Stimulated activated CD4-positive, alpha-beta T cell treated with anti-CD3 and anti-CD28 coated beads, TNF-alpha, amount 100 ng/mL, for 4 hours (primary cell): ENCODE data around the gene TUT1.

Experiments
- DNase-seq, 3 experiments: peaks; one replicate each; pipeline ENCODE4 v3.0.0-alpha.2; 2020; ENCODE audit warnings: low read depth in 3 of 3

TUT1 gene

GRCh38 chr11:62542111-62542745 lies 49.1 kb downstream of the TUT1 start:
- DNase-seq = no peak

DNA sequence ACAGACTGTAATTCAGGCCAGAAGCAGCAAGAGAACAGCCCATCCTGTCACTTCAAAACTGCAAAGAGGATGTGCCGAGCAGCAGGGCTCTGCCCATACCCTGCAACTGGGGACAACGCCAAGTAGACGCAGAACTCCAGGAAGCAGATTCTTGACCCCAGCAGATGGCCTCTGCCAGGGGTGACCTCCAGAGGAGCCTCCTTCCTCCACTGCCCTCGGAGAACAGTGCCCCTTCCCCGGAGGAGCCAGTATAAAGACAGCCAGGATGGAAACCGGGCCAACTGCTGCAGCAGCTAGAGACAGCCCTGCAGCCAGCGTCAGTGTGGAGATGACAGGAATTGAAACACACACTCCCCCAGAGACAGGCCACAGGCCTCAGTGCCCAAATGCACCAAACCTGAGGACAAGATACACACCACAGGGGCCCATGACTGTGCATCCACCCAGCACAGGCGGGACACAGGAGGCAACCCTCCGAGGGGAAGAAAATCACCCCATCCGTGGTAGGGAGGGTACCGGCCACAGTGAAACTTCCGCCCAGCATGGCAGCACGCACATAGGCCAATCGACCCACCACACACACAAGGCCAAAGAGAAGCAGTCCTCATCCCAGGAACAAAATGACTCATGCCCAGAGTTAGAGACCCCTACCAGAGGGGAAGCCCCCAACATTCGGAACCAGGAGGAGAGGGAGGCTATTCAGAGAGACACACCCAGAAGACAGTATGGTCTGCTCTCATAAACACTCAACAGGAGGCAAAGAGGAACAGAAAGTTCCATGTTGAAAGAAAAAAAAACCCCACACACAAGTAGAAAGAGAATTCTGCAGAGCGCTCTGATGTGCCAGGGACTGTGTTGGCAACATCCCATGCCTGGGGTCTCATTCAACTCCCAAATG lies 50.3 kb downstream of the TUT1 start:
- DNase-seq = no peak

- no peak for DNase-seq
These were observed 51.9 kb downstream of the TUT1 start for GRCh38 chr11:62539238-62539925.

- no peak for DNase-seq
These were observed 52.7 kb downstream of the TUT1 start for GRCh38 chr11:62538470-62539237.

DNA sequence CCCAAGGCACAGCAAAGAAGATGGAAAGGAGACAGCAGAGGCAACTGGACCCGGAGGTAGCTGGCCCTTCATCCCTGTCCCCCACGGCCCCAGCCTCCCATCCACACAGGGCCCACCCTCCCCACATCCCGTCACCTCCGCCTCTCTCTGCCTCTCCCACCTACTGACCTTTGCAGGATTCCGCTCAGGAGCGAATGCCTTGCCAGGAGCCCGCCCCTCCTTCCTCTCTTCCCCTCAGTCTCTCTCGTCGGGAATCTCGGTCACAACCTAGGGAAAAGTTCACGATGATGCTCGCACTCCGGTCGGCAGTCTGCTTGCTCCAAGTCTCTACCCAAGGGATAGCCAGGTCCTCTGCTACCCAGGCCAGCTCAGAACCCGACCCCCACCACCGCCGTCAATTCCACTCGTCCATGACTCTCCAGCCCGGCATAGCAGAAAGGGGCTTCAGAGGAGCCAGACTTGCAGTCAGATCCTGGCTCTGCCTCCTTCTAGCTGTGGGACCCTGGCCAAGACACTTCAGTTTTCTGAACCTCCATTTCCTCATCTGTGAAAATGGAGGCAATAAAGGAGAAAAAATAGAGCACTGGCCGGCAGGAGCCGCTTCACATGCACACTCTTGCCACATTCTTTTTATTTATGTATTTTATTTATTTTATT lies 54.9 kb downstream of the TUT1 start:
- no peak for DNase-seq

DNA sequence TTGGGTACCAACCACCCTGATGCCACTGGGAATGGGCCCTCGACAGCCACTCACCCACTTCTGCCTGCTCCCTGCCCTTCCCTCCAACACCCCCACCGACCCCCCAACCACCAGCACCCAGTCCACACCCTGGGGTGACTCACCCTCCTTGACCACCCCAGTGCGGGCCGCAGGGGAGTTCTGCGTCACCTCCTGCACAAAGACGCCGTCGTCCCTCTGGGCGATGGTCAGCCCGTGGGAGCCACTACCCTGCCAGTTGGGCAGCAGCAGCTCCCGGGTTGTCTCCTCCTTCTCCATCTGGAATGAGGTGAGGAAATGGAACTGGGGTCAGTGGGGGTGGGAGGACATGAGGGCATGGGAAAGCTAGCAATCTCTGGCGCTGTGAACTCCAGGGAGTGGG lies 55.5 kb downstream of the TUT1 start:
- no peak for DNase-seq

- DNase-seq = no peak
These were observed 56.4 kb downstream of the TUT1 start for GRCh38 chr11:62534779-62535545.

DNA sequence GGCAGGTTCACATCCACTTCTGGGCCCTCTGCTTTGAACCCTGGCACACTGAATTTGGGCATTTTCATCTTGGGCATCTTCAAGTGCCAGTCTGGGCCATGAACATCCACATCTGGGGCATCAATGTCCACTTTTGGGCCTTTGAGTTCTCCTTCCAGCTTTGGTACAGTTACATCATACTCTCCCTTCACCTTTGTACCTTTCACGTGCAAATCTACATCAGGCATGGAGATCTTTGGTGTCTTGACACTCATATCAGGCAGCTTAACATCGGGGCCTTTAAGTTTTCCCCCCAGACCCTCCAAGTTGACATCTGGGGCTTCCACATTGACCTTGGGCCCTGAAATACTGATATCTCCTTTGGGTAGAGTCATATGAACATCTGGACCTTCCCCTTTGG lies 59.2 kb downstream of the TUT1 start:
- DNase-seq = no peak
